Cardiac muscle cell (in vitro differentiated cells and primary cell): ENCODE results near the gene CARMIL3. TPM values are rescaled to one million over a fixed set of nuclear protein-coding genes. Genes with fewer than 3 reads are reported as not detected.

Source experiments
- polyA plus RNA-seq: library from polyadenylated mRNA; unstranded; fragments of >200 nt; fragmentation: Nextera tagmentation; extraction: Ambion mirVana; gene quantifications from 2 replicates; pipeline ENCODE4 v1.2.1, GENCODE V29; 2016
- total RNA-seq: library from RNA; depleted of rRNA; stranded (reverse); fragments of >200 nt; gene quantifications from 2 replicates; pipeline ENCODE4 v1.2.3, GENCODE V29; 2016

The CARMIL3 gene
- total and polyA plus RNA-seq, 2 experiments from 2014 or later = 0.06 to 0.22 TPM

Other genes starting within 250 kb of the CARMIL3 start
- gene DHRS4, start 98.2 kb upstream of the CARMIL3 start, total RNA-seq = 44.9 and 70.8 TPM in 2 replicates
- 42.0 and 62.2 TPM in 2 replicates for gene DHRS4, start 98.2 kb upstream of the CARMIL3 start, polyA plus RNA-seq
- gene DHRS4L2, start 63.1 kb upstream of the CARMIL3 start, total RNA-seq = 13.7 and 17.0 TPM in 2 replicates
- 23.7 and 33.1 TPM in 2 replicates for gene DHRS4L2, start 63.1 kb upstream of the CARMIL3 start, polyA plus RNA-seq
- 0.12 TPM in 1 of 2 replicates, not detected in the other for gene CPNE6, start 19.6 kb downstream of the CARMIL3 start, total RNA-seq
- gene CPNE6, start 19.6 kb downstream of the CARMIL3 start, polyA plus RNA-seq = 0.43 and 0.96 TPM in 2 replicates
- gene PCK2, start 42.3 kb downstream of the CARMIL3 start, total RNA-seq = 11.2 and 18.9 TPM in 2 replicates
- gene PCK2, start 42.3 kb downstream of the CARMIL3 start, polyA plus RNA-seq = 12.2 and 20.0 TPM in 2 replicates
- gene DCAF11, start 62.8 kb downstream of the CARMIL3 start, total RNA-seq = 152 and 317 TPM in 2 replicates
- gene DCAF11, start 62.8 kb downstream of the CARMIL3 start, polyA plus RNA-seq = 110 and 165 TPM in 2 replicates
- 4.2 and 6.7 TPM in 2 replicates for gene NRL, start 62.9 kb downstream of the CARMIL3 start, total RNA-seq
- 4.8 and 5.1 TPM in 2 replicates for gene NRL, start 62.9 kb downstream of the CARMIL3 start, polyA plus RNA-seq
- 124 and 136 TPM in 2 replicates for gene FITM1, start 78.7 kb downstream of the CARMIL3 start, total RNA-seq
- gene FITM1, start 78.7 kb downstream of the CARMIL3 start, polyA plus RNA-seq = 181 and 209 TPM in 2 replicates
- 211 and 238 TPM in 2 replicates for gene PSME1, start 84.2 kb downstream of the CARMIL3 start, total RNA-seq
- gene PSME1, start 84.2 kb downstream of the CARMIL3 start, polyA plus RNA-seq = 383 and 492 TPM in 2 replicates
- 54.6 and 69.3 TPM in 2 replicates for gene EMC9, start 89.6 kb downstream of the CARMIL3 start, total RNA-seq
- gene EMC9, start 89.6 kb downstream of the CARMIL3 start, polyA plus RNA-seq = 82.3 and 114 TPM in 2 replicates
- gene PSME2, start 94.6 kb downstream of the CARMIL3 start, total RNA-seq = 92.3 and 97.6 TPM in 2 replicates
- 311 and 331 TPM in 2 replicates for gene PSME2, start 94.6 kb downstream of the CARMIL3 start, polyA plus RNA-seq
- gene RNF31, start 95.5 kb downstream of the CARMIL3 start, total RNA-seq = 81.0 and 134 TPM in 2 replicates
- 42.1 and 44.9 TPM in 2 replicates for gene RNF31, start 95.5 kb downstream of the CARMIL3 start, polyA plus RNA-seq
- 29.1 and 33.7 TPM in 2 replicates for gene IRF9, start 109.3 kb downstream of the CARMIL3 start, total RNA-seq
- 27.3 and 35.4 TPM in 2 replicates for gene IRF9, start 109.3 kb downstream of the CARMIL3 start, polyA plus RNA-seq
- gene REC8, start 120.1 kb downstream of the CARMIL3 start, total RNA-seq = 20.3 and 23.5 TPM in 2 replicates
- 38.8 and 39.0 TPM in 2 replicates for gene REC8, start 120.1 kb downstream of the CARMIL3 start, polyA plus RNA-seq
- 32.0 and 40.7 TPM in 2 replicates for gene IPO4, start 136.8 kb downstream of the CARMIL3 start, total RNA-seq
- gene IPO4, start 136.8 kb downstream of the CARMIL3 start, polyA plus RNA-seq = 26.4 and 34.5 TPM in 2 replicates
- 40.2 and 50.3 TPM in 2 replicates for gene TM9SF1, start 143.4 kb downstream of the CARMIL3 start, total RNA-seq
- gene TM9SF1, start 143.4 kb downstream of the CARMIL3 start, polyA plus RNA-seq = 55.2 and 65.3 TPM in 2 replicates
- not detected in 2 replicates for gene TSSK4, start 153.7 kb downstream of the CARMIL3 start, total RNA-seq
- 2.3 and 3.3 TPM in 2 replicates for gene TSSK4, start 153.7 kb downstream of the CARMIL3 start, polyA plus RNA-seq
- 26.4 and 31.0 TPM in 2 replicates for gene CHMP4A, start 161.5 kb downstream of the CARMIL3 start, total RNA-seq
- gene CHMP4A, start 161.5 kb downstream of the CARMIL3 start, polyA plus RNA-seq = 51.1 and 56.1 TPM in 2 replicates
- 39.3 and 59.8 TPM in 2 replicates for gene MDP1, start 164.1 kb downstream of the CARMIL3 start, total RNA-seq
- 70.5 and 73.4 TPM in 2 replicates for gene MDP1, start 164.1 kb downstream of the CARMIL3 start, polyA plus RNA-seq
- 262 and 264 TPM in 2 replicates for gene NEDD8, start 180.4 kb downstream of the CARMIL3 start, total RNA-seq
- gene NEDD8, start 180.4 kb downstream of the CARMIL3 start, polyA plus RNA-seq = 429 and 492 TPM in 2 replicates
- 59.5 and 66.3 TPM in 2 replicates for gene GMPR2, start 180.9 kb downstream of the CARMIL3 start, total RNA-seq
- gene GMPR2, start 180.9 kb downstream of the CARMIL3 start, polyA plus RNA-seq = 57.6 and 66.8 TPM in 2 replicates
- gene TINF2, start 190.6 kb downstream of the CARMIL3 start, total RNA-seq = 32.3 and 40.8 TPM in 2 replicates
- 49.9 and 50.6 TPM in 2 replicates for gene TINF2, start 190.6 kb downstream of the CARMIL3 start, polyA plus RNA-seq
- 0.35 and 1.7 TPM in 2 replicates for gene TGM1, start 211.2 kb downstream of the CARMIL3 start, total RNA-seq
- 0.65 TPM in 1 of 2 replicates, not detected in the other for gene TGM1, start 211.2 kb downstream of the CARMIL3 start, polyA plus RNA-seq
- 39.6 and 43.5 TPM in 2 replicates for gene RABGGTA, start 219.6 kb downstream of the CARMIL3 start, total RNA-seq
- 43.7 and 45.2 TPM in 2 replicates for gene RABGGTA, start 219.6 kb downstream of the CARMIL3 start, polyA plus RNA-seq
- gene DHRS1, start 247.8 kb downstream of the CARMIL3 start, total RNA-seq = 43.2 and 54.3 TPM in 2 replicates
- gene DHRS1, start 247.8 kb downstream of the CARMIL3 start, polyA plus RNA-seq = 53.5 and 58.1 TPM in 2 replicates
- gene NOP9, start 247.8 kb downstream of the CARMIL3 start, total RNA-seq = 13.5 and 15.7 TPM in 2 replicates
- gene NOP9, start 247.8 kb downstream of the CARMIL3 start, polyA plus RNA-seq = 2.7 and 4.3 TPM in 2 replicates